ENCODE measurements around the gene AQP10. TPM values are rescaled to one million over a fixed set of nuclear protein-coding genes. Genes with fewer than 3 reads are reported as not detected.

The AQP10 gene
- total and polyA plus RNA-seq, 9 of the 15 experiments (the other 6 are each of a cell fraction or from before 2014, with no cell fraction given) = 0.37 to 9.7 (median 1.9) TPM

- DNase-seq (ENCODE audit: extremely low read depth in 1 of 4, low spot score in 3 of 4) (peak; percentile 57 to 85 (median 70)), ATAC-seq (peak; percentile 92), FAIRE-seq (peak; percentile 76)
- WGBS (ENCODE audit: insufficient coverage, low coverage, missing lambda C conversion rate) = 0% methylated on average over 10 of the region's 10 CpGs
- H3K36me3 ChIP-seq (ENCODE audit: control insufficient read depth, insufficient read depth, low read length) = no peaks in the 10 kb centered on the region
- H3K9me3 ChIP-seq (replicated peaks; ENCODE audit: control insufficient read depth, insufficient read depth, low read depth, low read length) = peaks cover 10% of the 10 kb centered on the region
- H2AFZ ChIP-seq (ENCODE audit: low read depth, low read length) = peak overlapping the region; percentile 56; the same call in 1 of the 2 replicates
- peak overlapping the region; percentile 80 for H3K4me2 ChIP-seq (ENCODE audit: insufficient read depth, low read length)
- H3K4me3 ChIP-seq = no peak overlapping the region
- intact Hi-C loops (cut with micrococcal nuclease) (no loop called here), in situ Hi-C loops (cut with MboI) (no loop called here)
- CTCF ChIA-PET (ENCODE audit: low intra/inter-chr PET ratio) = no interaction called here
- H3K27ac ChIP-seq (ENCODE audit: extremely low read depth, low read depth, low read length) = no peak overlapping the region; the same call in 2 of the 3 replicates
- no peak overlapping the region for H3K9ac ChIP-seq (ENCODE audit: insufficient read depth in 1 of 2, low read depth in 2 of 2, low read length in 2 of 2)
- H4K20me1 ChIP-seq (replicated peaks; ENCODE audit: control insufficient read depth, insufficient read depth, low read length) = no peaks in the 10 kb centered on the region
- H3K9me1 ChIP-seq (ENCODE audit: control insufficient read depth, insufficient read depth, low read length) = no peaks in the 10 kb centered on the region
- H3K27me3 ChIP-seq (ENCODE audit: control insufficient read depth in 2 of 2, insufficient read depth in 2 of 2, low read length in 2 of 2) = no peaks in the 10 kb centered on the region
- no TSS peak for BruUV-seq (replicated peaks)
- POLR2A ChIA-PET = interaction anchor here (0.6 kb wide), 1 partner anchor 1691 kb away, joined by 3 read pairs; no protein-coding TSS in a partner anchor
- H3K79me2 ChIP-seq (ENCODE audit: control insufficient read depth, insufficient read depth, low read length) = no peaks in the 10 kb centered on the region
- H3K4me1 ChIP-seq (replicated peaks in 1 of 2; ENCODE audit: control insufficient read depth in 2 of 2, insufficient read depth in 2 of 2, low read length in 2 of 2) = peaks cover 19 to 23% of the 10 kb centered on the region in 2 experiments; a peak in 4 of 5 replicates
- TF ChIP-seq TBL1XR1 (IDR thresholded peaks at IDR 0.05; ENCODE audit: low read length in 2 of 2) = peak in 1 of 2 experiments; percentile 46; a peak in 1 of 4 replicates
- TF ChIP-seq SRSF7 (optimal IDR thresholded peaks at IDR 0.05; ENCODE audit: low read depth, low read length) = no peak
- no peak for TF ChIP-seq MECOM (CRISPR knock-in tag; IDR thresholded peaks at IDR 0.05)
- peak in 1 of 2 experiments; percentile 49; a peak in 1 of 3 replicates for TF ChIP-seq CBX3 (IDR thresholded peaks at IDR 0.05; ENCODE audit: borderline replicate concordance in 1 of 2, low read length in 2 of 2)
- peak; percentile 62 for TF ChIP-seq NFIC (IDR thresholded peaks at IDR 0.05)
- TF ChIP-seq POLR2B (IDR thresholded peaks at IDR 0.05; ENCODE audit: low read depth, partially characterized antibody) = no peak
- TF ChIP-seq SMARCA4 (IDR thresholded peaks at IDR 0.05) = peak; percentile 94
- TF ChIP-seq HMGN3 (IDR thresholded peaks at IDR 0.05; ENCODE audit: borderline replicate concordance, extremely low read depth, insufficient read length, low read depth, low read length) = peak; percentile 44
- TF ChIP-seq CBFA2T3 (IDR thresholded peaks at IDR 0.05) = peak; percentile 90
- peak in 1 of 2 experiments; percentile 95; a peak in 2 of 4 replicates for TF ChIP-seq RCOR1 (IDR thresholded peaks at IDR 0.05; ENCODE audit: borderline replicate concordance in 1 of 2, low read depth in 2 of 2, low read length in 2 of 2)
- TF ChIP-seq MTA1 (IDR thresholded peaks at IDR 0.05; ENCODE audit: borderline replicate concordance) = no peak
- peak; percentile 65; the same call in 1 of the 2 replicates for TF ChIP-seq MYC (IDR thresholded peaks at IDR 0.05; ENCODE audit: low read depth, low read length)
- TF ChIP-seq MYC (CRISPR knock-in tag; IDR thresholded peaks at IDR 0.05; ENCODE audit: borderline replicate concordance, low read depth) = no peak
- TF ChIP-seq XRCC5 (IDR thresholded peaks at IDR 0.05; ENCODE audit: low read depth, low read length) = no peak
- TF ChIP-seq C11orf30 (IDR thresholded peaks at IDR 0.05; ENCODE audit: low read depth) = no peak
- TF ChIP-seq SRF (CRISPR knock-in tag; IDR thresholded peaks at IDR 0.05) = no peak
- TF ChIP-seq SP1 (CRISPR knock-in tag; IDR thresholded peaks at IDR 0.05) = 0 out of 2 replicates have a peak, but pooled peaks have one; percentile 24
- peak; percentile 96 for TF ChIP-seq DPF2 (IDR thresholded peaks at IDR 0.05)
- no peak for TF ChIP-seq ZNF165 (CRISPR knock-in tag; IDR thresholded peaks at IDR 0.05; ENCODE audit: borderline replicate concordance)
- no peak for TF ChIP-seq ETS2 (tag; IDR thresholded peaks at IDR 0.05; ENCODE audit: borderline replicate concordance, poor library complexity, severe bottlenecking)
- no peak for TF ChIP-seq TCFL5 (CRISPR knock-in tag; conservative IDR thresholded peaks at IDR 0.05)
- peak; percentile 37; the same call in 1 of the 2 replicates for TF ChIP-seq RBFOX2 (IDR thresholded peaks at IDR 0.05; ENCODE audit: low read depth, low read length)
- no peak for TF ChIP-seq MCM3 (IDR thresholded peaks at IDR 0.05)
- no peak for TF ChIP-seq TARDBP (IDR thresholded peaks at IDR 0.05)
- peak; percentile 80 for TF ChIP-seq HDAC2 (IDR thresholded peaks at IDR 0.05)
- peak; percentile 78 for TF ChIP-seq SMAD4 (CRISPR knock-in tag; conservative IDR thresholded peaks at IDR 0.05)
- TF ChIP-seq TAL1 (IDR thresholded peaks at IDR 0.05) = peak; percentile 75
- no peak for TF ChIP-seq ZNF24 (IDR thresholded peaks at IDR 0.05)
Observed at GRCh38 chr1:154313066-154313356, 7.9 kb upstream of the AQP10 start.
